ENCODE data around the gene SLC22A14.

- TF ChIP-seq YY1 (IDR thresholded peaks at IDR 0.05; ENCODE audit: low read depth, low read length) (no peak), REST (IDR thresholded peaks at IDR 0.05; ENCODE audit: low read depth, low read length) (no peak), POLR2A (IDR thresholded peaks at IDR 0.05; ENCODE audit: low read depth, low read length) (no peak), CTCF (IDR thresholded peaks at IDR 0.05 in 2 of 3, conservative IDR thresholded peaks at IDR 0.05 in 1 of 3; ENCODE audit: control insufficient read depth in 2 of 3, extremely low read depth in 1 of 3, insufficient read depth in 1 of 3, low read depth in 3 of 3, low read length in 3 of 3) (peak; percentile 23 to 40 (median 28); a peak in 3 of 6 replicates), NRF1 (conservative IDR thresholded peaks at IDR 0.05; ENCODE audit: low read depth, low read length) (no peak), RAD21 (IDR thresholded peaks at IDR 0.05; ENCODE audit: insufficient read depth, low read depth, low read length) (peak; percentile 35), PML (IDR thresholded peaks at IDR 0.05; ENCODE audit: low read length) (no peak), PRDM15 (CRISPR knock-in tag; IDR thresholded peaks at IDR 0.05) (no peak), TBL1XR1 (IDR thresholded peaks at IDR 0.05; ENCODE audit: low read depth, low read length) (no peak)
Observed at GRCh38 chr3:38297947-38298711, 16.0 kb downstream of the SLC22A14 start.
